Progenitor cell of endocrine pancreas (in vitro differentiated cells): ENCODE data around the gene CHCHD3. TPM values are rescaled to one million over a fixed set of nuclear protein-coding genes. Genes with fewer than 3 reads are reported as not detected.
"Not testable (repeated sequence)": the region's sequence is repeated elsewhere in the genome, so short reads cannot be mapped to it uniquely, and the experiment has no call there.

Experiments
- DNase-seq: peaks from one replicate; pipeline ENCODE4 v3.0.0; 2021; ENCODE audit warnings: low spot score; ENCODE audit not compliant: unreplicated experiment
- H3K27ac Mint-ChIP-seq: 2 replicates; pipeline ENCODE4 v1.8.0; 2021; ENCODE audit warnings: mild to moderate bottlenecking, moderate library complexity, mixed read lengths
- H3K27me3 Mint-ChIP-seq: 2 replicates; pipeline ENCODE4 v1.8.0; 2021; ENCODE audit warnings: mixed read lengths
- H3K36me3 Mint-ChIP-seq: 2 replicates; pipeline ENCODE4 v1.8.0; 2022; ENCODE audit warnings: mixed read lengths; ENCODE audit not compliant: insufficient read depth
- H3K4me1 Mint-ChIP-seq: 2 replicates; pipeline ENCODE4 v1.8.0; 2021; ENCODE audit warnings: low read depth, mixed read lengths
- H3K4me3 Mint-ChIP-seq: 2 replicates; pipeline ENCODE4 v1.8.0; 2021; ENCODE audit warnings: low read depth, mild to moderate bottlenecking, moderate library complexity, mixed read lengths
- H3K9me3 Mint-ChIP-seq: 2 replicates; pipeline ENCODE4 v1.8.0; 2021; ENCODE audit warnings: low read depth, mixed read lengths
- CTCF ChIP-seq: fragments of 200-600 bp; sonication (generic); IDR thresholded peaks from one replicate; pipeline ENCODE4 v1.5.0; 2021; ENCODE audit warnings: antibody characterized with exemption, mild to moderate bottlenecking; ENCODE audit not compliant: unreplicated experiment
- total RNA-seq: library from RNA; stranded (reverse); gene quantifications from 2 replicates; pipeline ENCODE4 v1.2.1, GENCODE V29; 2021

CHCHD3 gene
- total RNA-seq, 1 donor from 2014 or later = 67.3 TPM

- Mint-ChIP-seq H3K36me3 (peaks cover under 1% of the 10 kb centered on the region), H3K27me3 (no peaks in the 10 kb centered on the region)
- no peak for DNase-seq
These were observed 41.7 kb downstream of the CHCHD3 start for GRCh38 chr7:133040178-133040577.

GRCh38 chr7:133039614-133040013 lies 42.3 kb downstream of the CHCHD3 start:
- peaks cover 2% of the 10 kb centered on the region for H3K36me3 Mint-ChIP-seq
- TF ChIP-seq CTCF = no peak
- no peak overlapping the region for H3K27ac Mint-ChIP-seq
- no peak overlapping the region for H3K4me3 Mint-ChIP-seq
- H3K27me3 Mint-ChIP-seq = no peaks in the 10 kb centered on the region
- no peaks in the 10 kb centered on the region for H3K9me3 Mint-ChIP-seq
- peaks cover 3% of the 10 kb centered on the region for H3K4me1 Mint-ChIP-seq
- no peak for DNase-seq

More at GRCh38 chr7:133040178-133040577, 41.7 kb downstream of the CHCHD3 start:
- Mint-ChIP-seq H3K4me1 (peaks cover 3% of the 10 kb centered on the region), H3K4me3 (no peak overlapping the region), H3K27ac (no peak overlapping the region), H3K9me3 (no peaks in the 10 kb centered on the region)
- TF ChIP-seq CTCF = no peak

- Mint-ChIP-seq H3K4me1 (no peaks in the 10 kb centered on the region), H3K9me3 (no peaks in the 10 kb centered on the region), H3K4me3 (no peak overlapping the region), H3K27ac (no peak overlapping the region), H3K36me3 (peaks cover 2% of the 10 kb centered on the region), H3K27me3 (no peaks in the 10 kb centered on the region)
- no peak for TF ChIP-seq CTCF
- DNase-seq = no peak
These were observed 45.6 kb downstream of the CHCHD3 start for GRCh38 chr7:133036289-133036688.

GRCh38 chr7:133035240-133035639 lies 46.6 kb downstream of the CHCHD3 start:
- not testable (repeated sequence) for H3K4me3 Mint-ChIP-seq, H3K27ac Mint-ChIP-seq, H3K36me3 Mint-ChIP-seq, H3K9me3 Mint-ChIP-seq, DNase-seq, H3K4me1 Mint-ChIP-seq, H3K27me3 Mint-ChIP-seq

- Mint-ChIP-seq H3K4me3 (no peak overlapping the region), H3K9me3 (peaks cover 3% of the 10 kb centered on the region), H3K27me3 (no peaks in the 10 kb centered on the region), H3K36me3 (peaks cover 5% of the 10 kb centered on the region), H3K4me1 (peaks cover 5% of the 10 kb centered on the region), H3K27ac (no peak overlapping the region)
- DNase-seq = no peak
- TF ChIP-seq CTCF = no peak
These were observed 51.5 kb downstream of the CHCHD3 start for GRCh38 chr7:133030346-133030745.

- no peaks in the 10 kb centered on the region for H3K27me3 Mint-ChIP-seq
- no peak overlapping the region for H3K4me3 Mint-ChIP-seq
- no peak for DNase-seq
- H3K27ac Mint-ChIP-seq = no peak overlapping the region
- no peak for TF ChIP-seq CTCF
- peaks cover 5% of the 10 kb centered on the region for H3K4me1 Mint-ChIP-seq
- H3K36me3 Mint-ChIP-seq = peaks cover 2% of the 10 kb centered on the region
- H3K9me3 Mint-ChIP-seq = peaks cover 3% of the 10 kb centered on the region
These were observed 52.4 kb downstream of the CHCHD3 start for GRCh38 chr7:133029463-133029862.
